ENCODE results near the gene POM121L2. TPM values are rescaled to one million over a fixed set of nuclear protein-coding genes. Genes with fewer than 3 reads are reported as not detected.

The POM121L2 gene
- total and polyA plus RNA-seq, 9 of the 15 experiments (the other 6 are each of a cell fraction or from before 2014, with no cell fraction given), result 0.23 to 0.45 TPM; not detected in 7

- peak in 1 of 2 experiments; percentile 53 for TF ChIP-seq NCOA2 (IDR thresholded peaks at IDR 0.05; ENCODE audit: partially characterized antibody in 2 of 2)
- TF ChIP-seq CREB3 (tag; conservative IDR thresholded peaks at IDR 0.05; ENCODE audit: low read depth), result no peak
- TF ChIP-seq KDM5B (IDR thresholded peaks at IDR 0.05; ENCODE audit: insufficient replicate concordance, low read depth, low read length), result no peak
- TF ChIP-seq TEAD1 (CRISPR knock-in tag; IDR thresholded peaks at IDR 0.05), result no peak
- no peak for TF ChIP-seq HOXB6 (CRISPR knock-in tag; IDR thresholded peaks at IDR 0.05; ENCODE audit: borderline replicate concordance)
- no peak for TF ChIP-seq E2F4 (CRISPR knock-in tag; IDR thresholded peaks at IDR 0.05; ENCODE audit: low read depth)
- no peak for TF ChIP-seq PML (IDR thresholded peaks at IDR 0.05; ENCODE audit: low read length)
- TF ChIP-seq CAMTA2 (CRISPR knock-in tag; conservative IDR thresholded peaks at IDR 0.05), result no peak
- no peak for TF ChIP-seq HMG20A (CRISPR knock-in tag; conservative IDR thresholded peaks at IDR 0.05)
- no peak for TF ChIP-seq ZNF133 (CRISPR knock-in tag; IDR thresholded peaks at IDR 0.05)
- no peak for TF ChIP-seq SIRT6 (IDR thresholded peaks at IDR 0.05; ENCODE audit: low read depth, low read length)
- TF ChIP-seq NCOA1 (IDR thresholded peaks at IDR 0.05; ENCODE audit: low read depth), result no peak
- TF ChIP-seq SAP30 (IDR thresholded peaks at IDR 0.05; ENCODE audit: borderline replicate concordance, insufficient read depth, low read depth, low read length, poor library complexity, severe bottlenecking), result no peak
- no peak for TF ChIP-seq E2F5 (CRISPR knock-in tag; IDR thresholded peaks at IDR 0.05)
- peak; percentile 59 for TF ChIP-seq CXXC5 (CRISPR knock-in tag; IDR thresholded peaks at IDR 0.05)
- TF ChIP-seq GABPA (tag; conservative IDR thresholded peaks at IDR 0.05; ENCODE audit: low read depth), result no peak
- no peak for TF ChIP-seq PHF8 (IDR thresholded peaks at IDR 0.05; ENCODE audit: borderline replicate concordance, low read length)
- TF ChIP-seq SPI1 (IDR thresholded peaks at IDR 0.05; ENCODE audit: borderline replicate concordance, low read depth, low read length), result no peak
- TF ChIP-seq E2F8 (IDR thresholded peaks at IDR 0.05; ENCODE audit: low read depth, partially characterized antibody), result no peak
- TF ChIP-seq SAFB2 (IDR thresholded peaks at IDR 0.05; ENCODE audit: borderline replicate concordance, low read depth, low read length, severe bottlenecking), result no peak
These were observed 18.5 kb downstream of the POM121L2 start (continued) for GRCh38 chr6:27293436-27294098.
